GM15510 (cell line): Measurements from ENCODE around the gene SNX3.

Source experiments
- POLR2A ChIP-seq: IDR thresholded peaks from 3 replicates; pipeline ENCODE4 v1.6.1; 2011; ENCODE audit warnings: borderline replicate concordance; ENCODE audit not compliant: insufficient read length; ENCODE audit errors: extremely low read depth

SNX3 gene

DNA sequence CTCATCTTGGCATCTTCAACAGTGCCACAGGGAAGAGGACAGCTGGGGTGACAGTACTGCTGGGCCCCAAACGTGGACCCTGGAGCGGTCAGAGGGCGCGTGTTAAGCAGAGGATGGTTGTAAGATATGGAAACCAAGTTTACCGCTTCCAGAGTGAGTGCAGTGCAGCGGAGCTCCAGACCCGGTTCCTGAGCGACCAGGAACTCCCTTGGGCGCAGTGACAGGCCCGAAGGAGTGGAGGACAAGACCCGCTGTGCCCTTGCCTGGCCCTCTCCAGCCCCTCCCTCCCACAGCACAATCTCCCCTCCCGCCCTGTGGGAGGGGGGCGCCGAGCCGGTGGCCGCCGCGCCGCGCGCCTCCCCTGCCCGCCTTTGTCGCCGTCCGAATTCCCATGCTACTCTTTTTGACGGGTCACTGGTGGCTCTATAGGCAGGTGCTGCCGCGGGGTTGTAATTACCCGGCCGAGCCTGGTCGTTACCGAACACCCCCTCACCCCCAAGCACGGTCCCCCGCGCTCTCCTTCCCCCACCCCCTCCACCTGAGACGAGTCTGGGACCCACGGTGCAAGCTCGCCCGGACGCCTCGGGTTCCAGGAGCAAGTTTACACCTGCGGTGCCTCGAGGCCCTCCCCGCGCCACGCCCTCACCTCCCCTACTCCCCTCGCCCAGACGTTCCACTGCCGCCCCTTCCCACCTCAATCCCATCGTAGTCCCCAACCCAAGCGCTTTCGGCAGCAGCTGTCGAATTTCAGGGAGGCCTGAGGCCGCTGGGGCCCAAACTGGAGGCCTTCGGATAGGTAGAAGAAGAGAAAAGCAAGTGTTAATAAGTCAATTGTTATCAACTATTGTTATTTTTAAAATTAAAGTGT lies 91.1 kb downstream of the SNX3 start:
- TF ChIP-seq POLR2A, result no peak

DNA sequence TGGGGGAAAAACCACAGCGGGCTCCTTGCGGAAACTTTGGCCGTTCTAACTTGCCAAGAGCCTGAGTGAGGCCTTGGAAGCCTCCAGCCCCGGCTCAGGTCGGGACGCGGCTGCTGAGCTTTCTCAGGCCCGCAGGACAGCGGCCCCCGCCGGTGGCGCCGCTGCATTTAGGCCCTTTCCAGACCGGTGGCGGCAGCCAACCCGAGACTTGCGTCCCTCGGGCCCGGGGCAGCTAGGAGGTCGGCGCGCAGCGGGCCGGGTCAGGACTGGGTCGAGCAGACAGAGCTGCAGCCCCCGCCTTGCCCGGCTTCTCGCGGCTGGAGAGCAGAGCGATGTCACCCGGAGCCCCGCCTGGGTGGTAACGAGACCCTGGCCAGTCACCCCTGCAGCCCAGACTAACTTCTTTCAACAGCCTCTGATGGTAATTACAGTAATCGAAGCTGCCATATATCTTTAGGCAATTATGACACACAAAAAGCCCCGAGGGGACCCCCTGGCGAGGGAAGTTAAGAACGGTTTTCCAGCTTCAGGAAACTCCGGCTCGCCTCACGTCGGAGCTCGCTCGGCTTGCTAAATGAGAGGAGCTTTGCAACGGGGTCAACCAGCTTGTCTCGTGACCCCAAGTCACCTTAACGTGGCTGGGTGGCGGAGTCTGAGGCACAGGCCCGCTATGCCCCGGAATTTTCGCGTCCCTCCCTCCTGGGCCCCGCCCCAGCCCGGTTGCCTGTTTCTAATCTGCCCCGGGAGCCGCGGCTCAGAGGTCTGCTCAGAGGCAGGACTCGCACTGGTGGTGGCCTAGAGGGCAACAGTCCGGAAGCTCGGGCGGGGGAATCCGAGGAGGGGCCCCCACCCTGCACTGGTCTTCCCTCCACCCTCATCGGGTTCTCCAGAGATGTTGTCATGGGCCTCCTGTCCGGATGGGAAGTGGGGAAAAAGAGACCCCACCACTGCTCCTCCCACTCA lies 92.1 kb downstream of the SNX3 start:
- no peak for TF ChIP-seq POLR2A

DNA sequence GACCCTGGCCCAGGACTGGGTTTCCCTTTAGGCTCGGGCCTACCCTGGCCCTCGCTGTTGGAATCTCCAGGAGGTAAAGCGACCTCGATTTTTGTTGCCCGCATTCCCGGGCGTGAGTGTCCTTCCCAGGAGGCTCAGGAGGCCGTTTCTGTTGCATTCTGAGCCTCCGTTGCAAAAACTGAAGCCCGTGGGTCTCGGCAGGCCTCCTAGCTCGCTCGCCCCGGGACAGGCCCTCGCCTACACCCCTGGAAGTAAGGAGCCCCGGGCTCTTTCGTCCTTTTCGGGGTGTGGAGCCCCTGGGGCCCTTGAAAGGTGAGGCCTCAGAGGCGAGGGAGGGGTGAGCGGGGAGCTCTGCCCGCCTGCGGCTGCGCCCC lies 92.8 kb downstream of the SNX3 start:
- TF ChIP-seq POLR2A, result no peak

DNA sequence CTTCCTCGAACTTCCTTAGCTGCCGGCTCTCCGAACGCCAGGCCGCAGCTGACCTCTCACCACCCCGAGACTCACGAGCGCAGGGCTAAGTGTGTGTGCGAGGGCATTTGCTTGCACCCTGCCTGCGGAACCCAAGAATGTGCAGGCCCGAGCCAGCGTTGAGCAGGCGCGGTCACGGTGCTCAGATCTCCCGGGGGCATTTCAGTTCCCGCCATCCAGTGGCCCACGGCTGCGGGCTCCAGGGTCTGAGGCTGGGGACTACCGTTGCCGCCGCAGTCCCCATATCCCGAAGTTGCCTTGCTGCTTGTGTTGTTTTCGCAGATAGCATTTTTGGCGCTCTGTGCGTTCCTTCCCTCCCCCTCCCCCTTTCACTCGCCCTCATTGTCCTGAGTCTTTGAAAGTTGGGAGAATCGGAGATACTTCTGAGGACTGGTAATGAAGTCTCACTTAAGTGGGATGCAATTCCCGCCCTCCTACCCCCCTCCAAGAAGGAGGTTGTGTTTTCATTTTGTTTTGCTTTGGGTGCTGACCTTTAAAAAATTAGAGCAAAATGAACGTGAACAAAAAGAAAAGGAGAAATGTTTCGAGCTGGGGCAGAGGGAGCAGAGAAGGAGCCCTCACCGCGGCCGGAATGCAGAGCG lies 93.3 kb downstream of the SNX3 start:
- no peak for TF ChIP-seq POLR2A

- TF ChIP-seq POLR2A, result no peak
Observed at GRCh38 chr6:108166664-108167448, 94.0 kb downstream of the SNX3 start.

DNA sequence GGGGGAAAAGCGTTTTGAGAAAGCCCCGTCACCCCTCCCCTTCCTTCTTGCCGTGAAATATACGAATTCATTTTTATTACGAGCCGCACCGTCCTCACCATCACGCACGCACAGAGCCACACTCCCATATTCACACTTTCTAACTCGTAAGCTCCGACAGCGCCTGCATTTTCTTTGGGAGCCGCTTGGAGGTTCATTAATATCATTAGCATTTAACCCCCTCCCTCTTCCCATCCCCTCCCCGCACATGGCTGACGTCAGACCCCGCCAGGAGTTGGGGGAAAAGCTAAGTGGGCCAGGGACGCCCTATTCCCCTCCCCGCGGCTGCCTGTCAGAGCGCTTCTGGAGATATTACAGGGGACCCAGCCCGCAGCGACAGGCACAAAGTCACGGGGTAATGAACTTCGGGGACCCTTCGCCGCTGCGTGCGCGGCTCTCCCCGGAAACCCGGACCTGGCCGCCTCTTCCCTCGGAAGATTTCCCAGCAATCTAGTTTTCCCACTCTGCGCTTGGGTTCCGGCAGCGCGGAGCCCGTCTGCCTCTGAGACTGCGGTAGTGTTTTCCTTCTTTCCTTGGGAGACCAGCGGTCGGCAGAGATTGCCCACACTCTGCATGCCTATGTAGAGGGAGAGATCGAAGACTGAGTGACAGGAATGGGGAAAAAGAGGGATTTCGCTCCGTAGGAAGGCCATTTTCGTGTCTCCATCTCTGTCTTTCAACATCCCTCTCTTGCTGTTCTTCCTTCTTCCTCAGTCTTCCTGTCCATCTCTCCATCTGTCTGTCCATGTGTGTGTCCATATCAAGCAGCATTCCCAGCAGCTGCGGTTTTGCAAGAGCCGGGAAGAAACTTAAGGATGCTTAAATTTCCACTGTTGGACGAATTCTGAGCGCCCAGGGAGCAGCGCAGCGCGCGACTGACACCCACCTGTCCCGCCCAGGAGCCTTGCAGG lies 94.9 kb downstream of the SNX3 start, which contains the start of gene NR2E1:
TSS of gene NR2E1 (plus strand) at position 309 of the 950 bp plus-strand sequence. CDS start 744 bp downstream, outside the sequence.
- no peak for TF ChIP-seq POLR2A

DNA sequence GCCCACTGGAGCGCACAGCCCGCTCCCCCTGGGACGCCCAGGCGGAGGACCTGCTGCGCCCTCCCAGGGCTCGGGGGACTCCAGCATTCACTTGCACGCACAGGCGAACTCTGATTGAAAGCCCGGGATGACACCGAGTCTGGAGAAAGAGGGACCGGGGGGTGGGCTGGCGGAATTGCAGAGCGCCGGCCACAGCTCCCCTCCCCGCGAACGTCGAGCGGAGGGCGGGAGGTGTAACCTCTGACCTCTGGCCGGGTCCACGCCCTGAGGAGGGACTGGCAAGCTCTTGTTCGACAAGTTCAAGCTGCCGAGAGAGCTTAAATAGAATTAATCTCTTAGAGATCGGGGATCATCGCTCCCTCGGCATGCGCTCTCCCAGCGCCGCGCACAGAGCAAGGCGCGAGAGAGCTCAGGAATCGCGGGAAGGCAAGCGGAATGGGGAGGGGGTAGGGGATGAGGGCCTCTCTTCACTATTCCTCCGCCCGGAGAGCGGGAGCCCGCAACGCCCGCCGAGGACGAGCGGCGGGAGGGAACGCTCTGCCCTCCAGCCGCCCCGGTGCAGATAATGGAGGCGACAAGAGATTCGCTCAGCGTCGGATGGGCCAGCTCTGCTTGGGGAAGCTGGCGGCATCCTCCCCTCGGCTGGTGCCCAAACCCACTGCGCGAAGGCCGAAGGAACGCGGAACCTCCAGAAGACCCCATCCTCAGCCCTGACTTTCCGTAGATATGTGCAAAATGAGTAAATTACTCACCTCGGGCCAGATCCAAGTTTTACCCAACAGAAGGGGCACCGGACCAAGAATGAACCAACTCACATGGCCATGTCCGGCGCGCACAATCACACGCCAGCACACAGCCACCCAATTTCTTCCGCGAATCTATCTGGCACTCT lies 95.8 kb downstream of the SNX3 start:
- no peak for TF ChIP-seq POLR2A

DNA sequence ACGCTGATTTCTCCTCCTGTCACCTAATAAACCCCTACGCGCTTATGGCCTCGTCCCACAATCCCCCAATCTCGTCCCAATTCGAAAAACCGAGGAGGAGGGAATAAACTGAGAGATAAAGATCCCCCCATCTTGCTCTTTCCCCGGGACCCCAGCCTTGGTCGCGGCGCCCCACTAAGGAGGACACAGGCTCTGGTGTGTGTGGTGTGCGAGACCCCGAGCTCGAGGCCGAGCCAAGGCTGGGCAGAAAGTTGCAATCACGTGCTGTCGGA lies 96.4 kb downstream of the SNX3 start:
- TF ChIP-seq POLR2A, result no peak

DNA sequence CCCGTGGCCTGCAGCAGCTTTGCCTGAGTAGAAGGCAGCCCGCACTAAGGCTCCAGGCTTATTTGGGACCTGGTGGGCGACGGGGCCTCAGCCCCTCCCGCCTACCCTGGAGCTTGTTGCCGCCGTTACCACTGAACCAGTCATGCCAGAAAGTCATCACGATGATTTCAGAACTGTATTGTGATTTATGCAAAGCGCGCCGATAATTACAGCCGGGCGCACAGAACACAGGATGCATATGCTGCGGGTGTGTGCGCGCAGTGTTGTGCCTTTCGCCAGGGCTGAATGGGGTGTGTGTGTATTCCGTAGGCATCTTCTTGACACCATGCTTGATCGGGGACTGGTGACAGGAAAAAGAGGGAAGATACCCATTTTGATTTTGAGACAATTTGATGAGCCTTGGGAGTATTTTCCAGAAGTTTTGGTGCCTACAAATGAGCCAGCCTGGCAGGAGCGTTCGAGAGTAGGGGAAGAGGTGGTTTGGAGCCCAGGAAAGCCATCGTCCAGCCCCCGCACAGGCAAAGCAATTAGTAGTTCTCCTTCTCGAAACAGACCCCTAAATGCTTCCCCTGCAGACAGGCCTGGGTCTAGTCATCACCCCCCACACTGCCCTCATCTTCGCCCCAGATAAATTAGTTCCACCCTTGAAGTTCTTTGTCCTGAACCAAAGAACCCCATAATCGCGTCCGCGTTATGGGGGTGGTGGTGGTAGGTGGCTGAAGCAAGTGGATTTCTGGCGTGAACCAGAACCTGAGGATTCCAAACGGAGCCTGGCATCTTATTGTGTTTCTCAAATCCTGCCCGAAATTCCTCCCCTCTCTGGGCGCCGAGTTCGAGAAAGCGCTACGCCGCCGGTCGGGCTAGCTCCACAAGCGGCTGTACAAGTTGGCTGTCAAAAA lies 96.9 kb downstream of the SNX3 start:
- TF ChIP-seq POLR2A, result no peak

- no peak for TF ChIP-seq POLR2A
Observed at GRCh38 chr6:108163267-108163643, 97.6 kb downstream of the SNX3 start.

DNA sequence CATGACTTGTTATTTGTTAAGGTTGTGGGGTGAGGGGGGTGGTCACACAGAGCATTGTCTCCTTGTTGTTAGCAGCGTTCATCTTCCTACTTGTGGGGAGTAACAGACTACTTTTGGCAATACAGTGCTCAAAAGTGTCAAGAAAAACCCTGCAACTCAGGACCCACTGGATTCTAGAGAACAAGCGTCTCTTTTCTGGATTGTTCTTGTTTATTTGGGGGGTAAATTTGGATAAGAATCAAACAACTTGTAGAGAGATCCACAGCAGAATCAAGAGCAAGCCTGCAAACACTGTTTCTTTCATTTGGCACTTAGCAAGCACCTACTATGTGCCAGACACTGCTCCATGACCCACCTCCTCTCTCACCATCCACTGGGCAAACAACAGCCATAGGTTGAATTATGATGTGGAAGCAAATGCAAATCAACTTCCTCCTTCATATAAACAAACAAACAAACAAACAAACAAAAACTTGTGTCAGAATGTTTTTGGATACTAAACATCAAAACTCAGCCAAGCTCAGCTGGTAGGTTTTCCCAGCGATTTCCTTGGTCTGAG lies 99.0 kb downstream of the SNX3 start:
- TF ChIP-seq POLR2A, result no peak
